Stimulated activated CD8-positive, alpha-beta memory T cell treated with anti-CD3 and anti-CD28 coated beads, Interleukin-12 subunit alpha, Interleukin-12 subunit beta, amount 100 ng/mL, for 24 hours (primary cell): ENCODE results near the gene DNM1L.

Experiments used
- DNase-seq: peaks from one replicate; pipeline ENCODE4 v3.0.0-alpha.2; 2020; ENCODE audit errors: extremely low read depth

Gene DNM1L

DNA sequence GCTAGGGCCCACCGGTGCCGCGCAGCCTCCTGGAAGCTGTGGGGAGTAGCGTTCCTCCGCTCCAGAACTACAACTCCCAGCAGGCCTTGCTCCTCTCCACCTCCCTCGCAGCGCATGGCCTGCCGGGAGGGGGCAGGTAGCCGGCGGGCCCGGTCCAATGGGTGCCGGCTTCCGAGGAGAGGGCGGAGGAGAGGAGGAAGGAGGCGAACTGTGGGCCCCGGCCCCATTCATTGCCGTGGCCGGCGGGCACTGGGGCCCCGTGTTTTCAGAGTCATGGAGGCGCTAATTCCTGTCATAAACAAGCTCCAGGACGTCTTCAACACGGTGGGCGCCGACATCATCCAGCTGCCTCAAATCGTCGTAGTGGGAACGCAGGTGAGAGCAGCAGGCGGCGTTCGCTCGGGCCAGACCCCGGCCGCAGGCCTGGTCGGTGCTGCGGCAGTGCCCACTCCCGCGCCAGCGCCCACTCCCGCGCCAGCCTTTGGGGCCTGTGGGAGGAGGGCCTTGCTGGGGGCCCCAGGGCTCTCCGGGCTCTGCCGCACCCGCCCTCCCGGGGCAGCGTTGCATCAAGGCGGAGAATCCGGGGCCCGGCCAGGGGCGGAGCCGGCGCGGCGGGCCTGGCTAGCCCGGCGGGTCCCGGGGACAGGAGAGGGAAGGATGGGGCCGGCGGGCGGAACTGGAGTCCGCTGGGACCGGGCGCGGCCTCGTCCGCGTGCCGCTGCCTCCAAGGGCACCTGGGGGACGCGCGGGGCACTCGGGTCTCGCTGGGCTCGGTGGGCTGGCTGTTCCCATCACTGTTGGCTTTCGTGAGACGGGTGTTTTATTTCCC is at the start of gene DNM1L:
Gene DNM1L (plus strand): TSS at position 211 of the 829 bp plus-strand sequence. CDS start 63 bp downstream, at position 274.
- DNase-seq, result peak; percentile 75

DNA sequence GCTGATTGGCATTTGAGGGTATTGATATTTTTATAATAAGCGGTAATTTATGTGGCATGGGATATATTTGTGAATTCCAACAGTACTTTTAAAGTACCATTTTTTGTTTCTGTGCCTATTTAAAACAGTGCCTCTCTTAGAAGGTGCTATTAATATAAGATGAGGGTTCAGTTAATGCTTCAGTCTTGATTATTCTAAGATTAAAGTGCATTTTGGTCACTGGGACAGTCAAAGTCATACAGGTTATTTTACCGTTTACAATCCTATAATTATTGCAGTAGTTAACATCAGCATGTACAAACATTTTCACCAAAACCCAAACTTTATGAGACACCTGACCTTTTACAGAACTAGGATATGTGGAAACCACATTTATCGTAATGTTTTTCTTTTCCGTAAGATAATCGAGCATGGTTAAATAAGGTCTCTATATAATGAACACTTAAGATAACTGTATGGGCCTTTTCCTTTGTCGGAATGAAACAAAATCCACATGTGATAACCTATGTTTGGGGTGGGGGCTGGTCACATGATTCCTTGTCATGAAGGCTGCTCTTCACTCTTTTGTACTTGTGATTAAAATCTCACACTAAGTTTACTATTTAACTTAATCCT is 37.7 kb upstream of the DNM1L start:
- DNase-seq, result no peak

DNA sequence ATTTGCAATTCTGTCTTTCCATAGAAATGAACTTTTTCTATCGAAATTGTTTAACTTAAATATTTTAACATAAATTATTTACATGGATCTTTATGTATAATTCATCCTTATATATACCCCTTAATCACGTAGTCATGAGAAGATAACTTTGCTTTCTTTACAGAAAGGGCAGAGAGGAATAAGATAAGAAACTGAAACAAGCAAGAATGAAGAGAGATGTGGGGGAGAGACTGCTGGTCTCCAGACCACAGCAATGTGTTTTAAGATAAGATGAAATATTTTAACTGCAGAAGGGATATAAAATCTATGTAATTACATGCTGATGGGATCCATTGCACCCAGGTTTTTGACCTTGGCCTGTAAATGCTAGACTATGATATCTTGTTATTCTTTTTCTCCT is 34.7 kb upstream of the DNM1L start:
- DNase-seq, result no peak

DNA sequence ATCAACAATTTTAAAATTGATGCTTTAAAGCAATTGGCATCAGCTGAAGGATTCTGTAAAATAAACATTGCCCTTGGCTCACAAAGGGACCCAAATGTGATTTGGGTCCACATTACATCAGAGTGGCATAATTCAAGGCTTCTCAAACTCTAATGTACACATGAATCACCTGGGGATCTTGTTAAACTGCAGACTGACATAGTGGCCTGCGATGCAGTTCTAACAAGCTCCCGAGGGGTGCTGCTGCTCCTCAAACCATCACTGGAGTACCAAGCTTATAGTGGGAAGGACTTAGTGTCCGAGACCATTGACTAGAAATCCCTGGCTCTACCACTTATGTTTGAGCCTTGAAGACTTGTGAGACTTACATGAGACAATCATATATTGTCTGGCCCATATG is 31.8 kb upstream of the DNM1L start:
- no peak for DNase-seq

DNA sequence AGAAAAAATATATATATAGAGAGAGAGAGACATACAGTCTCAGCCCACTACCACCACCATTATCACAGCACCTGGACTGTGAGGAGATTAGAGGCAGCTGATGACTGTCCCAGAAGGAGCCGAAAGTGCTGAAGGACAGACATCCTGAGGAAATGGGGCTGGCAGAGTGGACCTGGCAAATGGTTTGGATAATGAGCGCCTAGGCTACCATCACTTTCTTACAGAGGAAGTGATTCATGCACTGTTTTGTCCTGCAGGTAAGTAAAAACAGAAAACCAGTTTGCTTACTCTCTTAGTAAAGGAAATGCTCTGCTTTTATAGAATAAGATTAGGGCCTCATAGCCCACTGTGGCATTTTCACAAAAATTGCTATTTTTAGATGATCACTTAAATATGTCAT is 28.6 kb upstream of the DNM1L start:
- no peak for DNase-seq

DNA sequence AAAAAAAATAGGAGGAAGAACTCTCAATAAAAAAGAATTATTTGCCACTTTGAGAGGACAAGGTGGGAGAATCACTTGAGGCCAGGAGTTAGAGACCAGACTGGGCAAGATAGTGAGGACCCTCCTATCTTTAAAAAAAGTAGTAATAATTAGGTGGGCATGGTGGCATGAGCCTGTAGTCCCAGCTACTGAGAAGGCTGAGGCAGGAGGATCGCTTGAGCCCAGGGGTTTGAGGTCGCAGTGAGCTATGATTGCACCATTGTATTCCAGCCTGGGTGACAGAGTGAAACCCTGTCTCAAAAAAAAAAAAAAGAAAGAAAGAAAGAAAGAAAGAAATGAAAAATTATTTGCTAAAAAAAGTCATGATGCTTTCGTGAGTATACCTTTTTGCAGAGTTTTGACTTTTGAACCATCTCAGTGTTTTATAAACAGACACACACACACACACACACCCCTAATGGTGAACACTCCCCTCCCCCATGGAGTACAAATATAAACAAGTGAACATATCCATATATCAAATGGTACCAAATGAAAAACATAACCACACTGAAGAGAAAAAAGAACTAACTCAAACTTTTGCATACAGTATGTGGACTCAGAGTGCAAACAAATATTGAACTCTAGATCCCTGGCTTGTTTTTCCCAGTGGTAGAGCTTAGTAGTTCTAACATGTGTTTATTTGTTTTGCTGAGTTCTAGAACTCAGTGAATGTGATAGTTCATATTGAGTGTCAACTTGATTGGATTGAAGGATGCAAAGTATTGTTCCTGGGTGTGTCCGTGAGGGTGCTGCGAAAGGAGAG is 27.7 kb upstream of the DNM1L start:
- no peak for DNase-seq

DNA sequence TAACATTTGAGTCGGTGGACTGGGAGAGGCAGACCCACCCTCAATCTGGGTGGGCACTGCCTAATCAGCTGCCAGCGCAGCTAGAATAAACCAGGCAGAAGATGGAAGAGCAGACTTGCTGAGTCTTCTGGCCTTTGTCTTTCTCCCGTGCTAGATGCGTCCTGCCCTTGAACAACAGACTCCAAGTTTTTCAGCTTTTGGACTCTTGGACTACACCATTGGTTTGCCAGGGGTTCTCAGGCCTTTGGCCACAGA is 27.2 kb upstream of the DNM1L start:
- DNase-seq, result no peak

DNA sequence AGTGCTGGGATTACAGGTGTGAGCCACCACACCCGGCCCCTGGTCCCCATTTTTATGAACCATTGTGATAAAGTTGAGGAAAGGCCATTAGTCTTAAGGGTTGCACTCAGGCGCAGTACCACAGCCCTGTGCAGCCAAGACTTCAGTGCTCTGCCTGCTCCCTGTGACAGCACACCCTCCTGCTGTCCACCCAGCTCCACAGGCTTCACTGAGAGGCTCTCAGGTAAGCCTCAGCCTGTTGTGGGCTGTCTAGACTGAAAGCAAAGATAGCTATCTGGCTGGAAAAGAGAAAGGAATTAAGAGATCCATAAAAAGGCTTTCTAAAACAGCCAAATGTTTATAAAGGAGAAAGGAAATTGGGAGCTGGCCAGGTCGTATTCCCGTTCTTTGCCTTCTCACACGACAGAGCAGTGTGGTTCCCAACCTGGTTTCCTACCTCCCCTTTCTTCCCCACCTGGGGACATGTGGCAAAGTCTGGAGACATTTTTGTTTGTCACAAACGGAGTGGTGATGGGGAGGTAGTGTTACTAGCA is 19.1 kb upstream of the DNM1L start:
- no peak for DNase-seq

DNA sequence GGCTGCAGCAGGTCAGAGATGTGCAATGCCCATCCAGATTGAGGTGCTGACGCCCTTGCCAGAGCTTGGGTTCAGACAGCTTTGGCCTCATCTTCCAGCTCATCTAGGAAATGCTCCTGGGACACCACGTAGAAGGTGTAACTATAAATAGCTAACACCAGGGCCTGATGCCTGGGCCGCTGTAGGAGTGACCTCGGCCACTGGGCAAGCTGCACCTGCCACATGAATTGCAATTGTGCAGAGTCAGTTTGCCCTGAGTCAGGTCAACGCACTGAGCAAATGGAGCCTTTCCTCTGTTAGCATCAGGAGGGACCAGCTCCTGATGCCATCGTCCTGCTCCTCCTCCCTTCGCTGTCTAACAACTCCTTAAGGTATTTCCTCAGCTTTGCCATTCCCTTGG is 17.4 kb upstream of the DNM1L start:
- DNase-seq, result no peak

DNA sequence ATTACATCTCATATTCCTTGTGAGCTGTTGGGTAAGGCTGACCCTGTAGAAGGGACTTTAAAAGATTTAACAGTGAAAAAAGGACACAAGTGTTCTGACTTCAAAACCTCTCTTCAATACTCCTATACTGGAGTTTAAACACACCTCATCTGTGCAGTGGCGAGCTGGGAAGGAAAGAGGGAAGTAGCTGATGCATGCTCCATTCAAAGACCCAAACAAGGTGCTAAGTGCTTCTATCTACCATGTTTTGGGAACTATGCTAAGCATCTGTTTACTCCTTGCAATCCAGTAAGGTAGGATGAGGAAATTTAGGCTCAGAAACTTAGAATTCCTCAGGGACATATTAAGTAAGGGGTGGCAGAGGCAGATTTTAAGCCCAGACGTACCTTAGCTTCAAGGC is 16.4 kb upstream of the DNM1L start:
- no peak for DNase-seq

DNA sequence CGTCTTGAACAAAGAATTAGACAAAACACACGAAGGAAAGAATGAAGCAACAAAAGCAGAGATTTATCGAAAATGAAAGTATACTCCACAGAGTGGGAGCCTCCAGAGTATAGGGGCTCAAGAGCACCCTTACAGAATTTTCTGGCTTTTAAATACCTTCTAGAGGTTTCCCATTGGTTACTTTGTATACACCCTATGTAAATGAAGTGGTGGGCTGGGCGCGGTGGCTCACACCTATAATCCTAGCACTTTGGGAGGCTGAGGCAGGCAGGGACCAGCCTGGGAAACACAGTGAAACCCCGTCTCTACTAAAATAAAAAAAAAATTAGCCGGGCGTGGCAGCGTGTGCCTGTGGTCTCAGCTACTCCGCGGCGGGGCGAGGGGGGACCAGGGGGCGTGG is 13.1 kb upstream of the DNM1L start:
- no peak for DNase-seq

DNA sequence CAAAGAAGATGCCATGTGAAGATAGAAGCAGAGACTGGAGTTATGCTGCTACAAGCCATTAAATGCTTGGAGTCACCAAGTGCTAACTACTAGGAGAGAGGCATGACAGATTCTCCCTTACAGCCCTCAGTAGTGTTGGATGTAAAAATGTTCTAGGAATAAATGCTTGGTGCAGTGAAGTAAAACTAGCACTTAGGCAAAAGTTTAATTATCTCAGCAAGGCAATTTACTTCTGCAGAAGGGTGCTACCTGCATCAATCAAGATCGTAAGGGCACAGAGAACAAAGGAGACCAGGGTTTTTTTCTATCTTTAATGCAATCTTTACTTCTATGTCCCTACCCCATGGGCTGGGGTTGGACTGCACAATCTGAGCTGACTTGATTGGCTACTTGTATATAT is 9.5 kb upstream of the DNM1L start:
- DNase-seq, result no peak

DNA sequence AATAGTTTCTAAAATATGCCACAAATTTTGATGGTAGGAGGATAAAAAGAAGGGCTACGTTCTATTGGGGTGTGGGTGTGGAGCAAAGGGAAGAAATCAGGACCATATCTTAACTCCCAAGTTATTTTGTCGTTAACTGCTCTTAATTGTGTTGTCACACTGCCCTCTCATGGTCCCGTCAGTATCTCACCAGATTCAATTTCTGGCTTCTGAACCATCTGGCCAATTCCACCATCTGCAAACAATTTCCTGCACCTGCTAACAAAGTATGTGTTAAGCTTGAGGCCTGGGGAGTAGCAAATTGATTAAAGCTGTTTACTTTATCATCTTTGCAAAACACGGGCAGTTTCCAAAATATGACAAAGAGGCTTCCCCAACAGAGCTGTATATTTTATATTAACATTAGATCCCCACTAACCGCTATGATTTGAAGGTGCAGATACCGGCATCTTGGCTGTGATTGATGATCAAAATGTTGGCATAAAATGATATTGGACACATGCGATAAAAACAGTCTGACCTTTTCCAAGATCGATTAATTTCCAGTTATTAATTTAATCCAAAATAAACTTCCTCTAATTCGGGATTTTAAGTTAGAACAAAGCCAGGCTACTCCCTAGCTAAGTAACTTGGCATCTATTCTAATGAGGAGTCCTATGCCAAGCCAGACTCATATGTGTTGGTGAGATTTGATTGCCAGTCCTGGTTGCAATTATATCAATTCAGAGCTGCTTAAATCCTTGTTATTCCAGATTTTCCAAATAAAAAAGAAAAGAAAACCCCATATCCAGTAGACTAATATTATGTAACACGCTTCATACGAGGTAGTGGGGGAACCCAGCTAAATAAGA is 6.9 kb upstream of the DNM1L start:
- DNase-seq, result no peak

DNA sequence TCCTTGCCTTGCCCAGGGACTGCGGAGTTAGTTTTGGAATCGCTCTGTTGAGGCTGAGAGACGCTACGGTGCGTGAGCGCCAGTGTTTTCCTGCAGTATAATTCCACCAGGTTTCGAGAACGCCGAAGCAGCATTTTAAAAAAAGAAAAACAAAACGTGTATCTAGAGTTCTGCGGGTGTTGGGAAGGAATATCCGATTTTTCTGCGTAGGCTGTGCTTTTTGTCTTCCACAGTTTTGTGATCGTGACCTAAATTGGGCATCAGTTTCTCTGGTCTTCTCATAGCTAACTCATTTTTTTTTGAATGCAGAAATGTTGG is 778 bp downstream of the DNM1L start:
- DNase-seq, result no peak

DNA sequence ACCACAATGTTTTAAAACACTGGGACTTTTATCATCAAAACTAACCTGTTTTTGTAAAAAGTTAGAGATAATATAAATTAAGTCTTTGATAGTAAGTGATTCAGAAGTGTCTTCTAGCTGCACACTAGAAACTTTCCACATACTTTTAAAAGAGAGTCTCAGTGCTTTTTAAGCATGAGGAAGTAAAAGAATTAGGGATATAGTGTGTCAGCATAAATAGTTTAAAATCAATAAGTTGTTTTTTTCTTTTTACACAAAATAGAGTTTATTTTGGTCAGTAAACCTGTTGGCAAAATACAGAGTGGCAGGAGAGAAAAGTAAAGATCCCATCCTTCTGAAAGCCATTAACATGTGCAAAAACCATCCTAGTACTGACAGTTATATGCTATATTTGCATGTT is 1.7 kb downstream of the DNM1L start:
- no peak for DNase-seq

DNA sequence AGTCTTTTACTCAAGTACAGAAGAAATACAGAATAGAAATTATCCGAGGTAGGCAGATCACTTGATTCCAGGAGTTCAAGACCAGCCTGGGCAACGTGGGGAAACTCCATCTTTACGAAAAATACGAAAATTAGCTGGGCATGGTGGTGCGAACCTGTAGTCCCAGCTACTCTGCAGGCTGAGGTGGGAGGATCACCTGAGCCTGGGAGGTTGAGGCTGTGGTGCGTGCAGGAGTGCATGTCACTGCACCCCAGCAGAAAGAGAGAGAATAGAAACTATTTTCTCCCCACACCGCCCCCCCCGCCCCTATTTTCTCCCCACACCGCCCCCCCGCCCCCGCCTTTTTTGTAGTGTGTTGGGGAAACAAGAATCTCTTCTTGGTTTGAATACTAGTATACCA is 2.2 kb downstream of the DNM1L start:
- no peak for DNase-seq

DNA sequence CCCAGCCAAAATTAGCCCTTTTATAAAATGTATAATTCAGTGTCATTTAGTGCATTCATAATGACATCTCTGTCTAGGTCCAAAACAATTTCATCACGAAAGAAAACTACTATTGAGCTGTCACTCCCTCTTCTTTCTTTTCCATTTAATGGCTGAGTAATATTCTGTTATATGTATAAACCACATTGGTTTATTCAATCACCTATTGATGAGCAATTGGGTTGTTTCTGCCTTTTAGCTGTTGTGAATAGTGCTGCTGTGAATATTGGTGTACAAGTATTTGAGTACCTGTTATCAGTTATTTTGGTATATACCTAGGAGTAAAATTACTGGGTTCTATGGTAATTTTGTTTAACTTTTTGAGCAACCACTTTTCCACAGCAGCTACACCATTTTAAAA is 7.2 kb downstream of the DNM1L start:
- DNase-seq, result no peak

DNA sequence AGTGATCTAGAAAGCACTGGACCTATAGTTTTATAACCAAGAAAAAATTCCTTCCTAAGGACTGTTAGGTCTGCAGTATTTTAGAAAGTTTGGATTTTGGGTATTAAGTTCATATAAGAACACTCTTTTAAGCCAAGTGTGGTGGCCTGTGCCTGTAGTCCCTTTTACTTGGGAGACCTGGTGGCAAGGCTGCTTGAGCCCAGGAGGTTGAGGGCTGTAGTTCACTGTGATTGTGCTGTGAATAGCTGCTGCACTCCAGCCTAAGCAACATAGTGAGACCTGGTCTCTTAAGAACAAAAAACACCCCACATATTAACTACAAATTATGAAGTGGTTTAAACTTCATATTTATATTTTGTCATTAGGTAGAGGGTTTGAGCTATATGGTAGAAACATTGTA is 9.7 kb downstream of the DNM1L start:
- DNase-seq, result no peak

DNA sequence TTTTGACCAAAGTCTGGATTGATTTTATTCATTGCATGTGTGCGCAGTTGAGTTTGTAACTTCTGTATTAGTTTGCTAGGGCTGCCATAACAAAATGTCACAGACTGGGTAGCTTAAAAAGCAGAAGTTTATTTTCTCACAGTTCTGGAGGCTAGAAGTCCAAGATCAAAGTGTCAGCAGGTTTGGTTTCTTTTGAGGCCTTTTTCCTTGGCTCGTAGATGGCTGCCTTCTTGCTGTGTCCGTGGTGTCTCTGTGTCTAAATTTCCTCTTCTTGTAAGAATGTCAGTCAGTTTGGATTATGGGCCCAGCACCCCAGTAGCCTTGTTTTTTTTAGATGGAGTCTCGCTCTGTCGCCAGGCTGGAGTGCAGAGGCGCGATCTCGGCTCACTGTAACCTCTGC is 11.8 kb downstream of the DNM1L start:
- no peak for DNase-seq

DNA sequence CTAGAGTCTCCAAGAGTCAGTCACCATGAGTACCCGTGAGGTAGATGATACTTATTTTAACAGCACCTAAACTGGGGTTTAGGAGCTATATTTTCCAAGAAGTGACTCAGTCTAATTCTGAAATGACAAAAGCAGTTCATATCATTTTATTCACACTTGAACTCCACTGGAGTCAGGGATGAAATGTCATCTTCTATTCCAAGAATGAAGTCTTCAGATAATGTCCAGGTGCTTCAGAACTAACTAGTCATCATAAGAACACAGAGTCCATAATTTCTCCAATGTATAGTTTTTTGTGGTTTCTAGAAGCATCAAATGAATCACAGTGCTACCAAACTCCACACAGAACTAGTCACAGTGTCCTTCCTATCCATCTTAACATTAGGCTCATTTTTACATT is 13.3 kb downstream of the DNM1L start:
- DNase-seq, result no peak

DNA sequence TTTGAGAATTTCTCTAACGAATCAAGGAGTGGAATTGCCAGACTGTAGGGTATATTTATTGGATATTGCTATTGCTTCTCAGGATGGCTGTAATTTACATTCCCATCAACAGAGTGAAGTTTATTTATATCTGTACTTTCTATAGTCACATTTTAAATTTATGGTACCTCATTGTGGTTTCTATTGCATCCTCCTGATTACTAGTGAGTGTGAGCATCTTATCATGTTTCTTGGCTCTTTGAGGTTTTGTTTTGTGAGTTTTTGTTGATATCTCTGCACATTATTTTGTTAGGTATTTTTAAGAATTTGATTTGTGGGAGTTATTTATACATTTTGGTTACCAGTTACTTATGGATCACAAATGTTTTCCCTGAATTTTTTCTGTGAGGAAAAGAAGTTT is 13.9 kb downstream of the DNM1L start:
- no peak for DNase-seq

DNA sequence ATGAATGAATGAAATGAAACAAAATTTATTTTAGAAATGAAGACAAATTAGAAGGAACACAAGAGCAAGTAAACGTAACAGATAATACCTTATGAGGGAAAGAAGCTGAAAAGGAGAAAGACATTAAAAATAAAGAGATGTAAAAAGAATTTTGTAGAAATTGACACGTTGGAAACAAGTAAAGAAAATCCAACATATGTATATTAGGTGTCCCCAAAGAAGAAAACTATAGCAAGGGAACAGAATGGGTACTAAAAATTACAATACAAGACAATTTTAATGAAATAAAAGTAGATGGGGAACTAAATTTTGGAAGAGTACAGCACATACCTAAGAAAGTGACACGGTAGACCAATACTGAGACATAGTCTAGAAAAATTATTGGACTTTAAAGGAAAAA is 16.7 kb downstream of the DNM1L start:
- DNase-seq, result no peak
